ENCODE data around the gene DLG3.
A peak's percentile ranks its signal among the peaks of the same experiment; 100 is the strongest.

DLG3 gene

DNA sequence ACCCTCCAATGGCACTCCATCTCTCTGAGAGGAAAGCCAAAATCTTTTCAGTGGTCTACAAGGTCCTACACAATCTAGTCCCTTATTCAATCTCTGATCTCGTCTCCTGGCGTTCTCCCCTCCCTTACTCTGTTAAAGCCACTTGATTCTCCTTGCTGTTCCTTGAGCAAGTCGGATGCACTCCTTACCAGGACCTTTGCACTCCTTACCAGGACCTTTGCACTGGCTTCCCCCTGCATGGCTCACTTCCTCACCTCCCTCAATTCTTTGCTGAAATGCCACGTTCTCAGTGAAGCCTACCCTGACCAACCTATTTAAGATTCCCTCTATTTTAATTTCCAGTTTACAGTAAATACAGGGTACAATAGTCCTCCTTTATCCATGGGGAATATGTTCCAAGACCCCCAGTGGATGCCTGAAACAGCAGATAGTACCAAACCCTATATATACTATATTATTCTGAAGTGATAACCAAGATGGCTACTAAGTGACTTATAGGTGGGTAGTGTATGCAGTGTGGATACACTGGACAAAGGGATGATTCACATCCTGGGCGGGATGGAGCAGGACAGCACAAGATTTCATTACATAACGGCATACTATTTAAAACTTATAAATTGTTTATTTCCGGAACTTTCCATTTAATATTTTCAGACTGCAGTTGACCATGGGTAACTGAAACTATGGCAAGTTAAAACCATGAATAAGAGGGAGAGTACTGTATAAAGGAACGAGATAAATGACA is 6.5 kb upstream of the DLG3 start:
- DNase-seq (ENCODE audit: low spot score), result no peak

DNA sequence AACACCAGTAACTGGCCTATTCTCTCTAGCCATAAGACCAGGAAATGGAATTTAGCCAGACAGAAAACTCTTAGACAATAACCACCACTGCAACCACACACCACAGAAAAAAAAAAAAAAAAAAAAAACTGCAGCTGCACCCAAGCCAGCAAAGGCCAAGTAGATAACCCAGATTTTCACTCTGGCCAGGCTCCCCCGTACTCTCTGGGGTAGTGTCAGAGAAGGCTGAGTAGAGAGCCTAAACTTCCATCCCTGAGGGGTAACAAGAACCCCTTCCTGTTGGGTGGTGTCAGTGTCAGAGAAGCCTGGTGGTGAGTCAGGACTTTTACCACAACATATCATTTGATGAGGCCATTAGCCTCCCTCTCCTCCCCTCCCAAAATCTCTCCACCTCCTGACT is 5.6 kb upstream of the DLG3 start:
- DNase-seq (ENCODE audit: low spot score), result no peak

DNA sequence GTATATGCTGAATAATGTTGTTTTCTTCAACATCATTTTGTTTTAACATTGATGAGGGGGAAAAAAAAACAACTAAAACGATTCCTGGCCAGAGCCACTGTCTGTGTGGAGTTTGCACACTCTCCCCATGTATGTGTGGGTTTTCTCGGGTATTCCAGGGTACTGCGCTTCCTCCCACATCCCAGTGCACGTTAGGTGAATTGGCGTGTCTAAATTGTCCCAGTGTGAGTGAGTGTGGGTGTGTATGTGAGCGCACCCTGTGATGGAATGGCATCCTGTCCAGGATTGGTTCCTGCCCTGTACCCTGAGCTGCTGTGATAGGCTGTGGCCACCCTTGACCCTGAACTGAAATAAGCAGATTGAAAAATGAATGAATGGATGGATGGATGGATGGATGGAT is 2.4 kb upstream of the DLG3 start:
- no peak for DNase-seq (ENCODE audit: low spot score)

DNA sequence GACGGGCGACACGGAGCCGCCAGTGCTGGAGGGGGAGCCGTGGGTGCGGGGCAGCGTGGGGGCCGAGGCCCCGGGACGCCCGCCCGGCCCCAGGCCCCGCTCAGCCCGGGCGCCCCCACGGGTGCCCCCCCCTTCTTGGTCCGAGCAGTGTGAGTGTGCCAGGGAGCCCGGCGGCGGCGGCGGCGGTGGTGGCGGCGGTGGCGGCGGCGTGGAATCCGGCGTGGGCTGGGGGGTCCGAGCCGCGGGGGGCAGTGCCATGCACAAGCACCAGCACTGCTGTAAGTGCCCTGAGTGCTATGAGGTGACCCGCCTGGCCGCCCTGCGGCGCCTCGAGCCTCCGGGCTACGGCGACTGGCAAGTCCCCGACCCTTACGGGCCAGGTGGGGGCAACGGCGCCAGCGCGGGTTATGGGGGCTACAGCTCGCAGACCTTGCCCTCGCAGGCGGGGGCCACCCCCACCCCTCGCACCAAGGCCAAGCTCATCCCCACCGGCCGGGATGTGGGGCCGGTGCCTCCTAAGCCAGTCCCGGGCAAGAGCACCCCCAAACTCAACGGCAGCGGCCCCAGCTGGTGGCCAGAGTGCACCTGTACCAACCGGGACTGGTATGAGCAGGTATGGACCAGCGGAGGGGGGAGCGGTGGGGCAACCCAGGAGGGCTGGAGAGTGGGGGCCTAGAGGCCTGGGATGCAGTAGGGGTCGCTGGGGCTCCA is 466 bp downstream of the DLG3 start:
- DNase-seq (ENCODE audit: low spot score), result no peak

DNA sequence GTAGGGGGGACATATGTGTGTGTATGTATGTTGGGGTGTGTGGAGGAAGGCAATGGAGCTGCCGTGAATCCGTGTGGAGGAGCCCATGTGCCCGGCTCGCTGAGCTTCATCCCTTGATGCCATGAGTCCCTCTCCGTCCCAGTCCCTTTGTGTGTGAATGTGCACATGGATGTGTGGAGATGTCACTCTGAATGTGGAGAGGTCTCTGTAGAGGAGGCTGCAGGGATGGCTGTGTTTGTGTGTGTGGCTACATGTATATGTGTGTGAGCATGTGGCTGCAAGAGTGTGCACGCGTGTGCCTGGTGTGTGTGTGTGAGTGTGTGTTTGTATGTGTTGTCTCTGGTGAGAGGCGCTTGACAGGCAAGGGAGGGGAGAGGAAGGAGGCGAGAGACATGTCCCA is 1.3 kb downstream of the DLG3 start:
- DNase-seq (ENCODE audit: low spot score), result no peak

DNA sequence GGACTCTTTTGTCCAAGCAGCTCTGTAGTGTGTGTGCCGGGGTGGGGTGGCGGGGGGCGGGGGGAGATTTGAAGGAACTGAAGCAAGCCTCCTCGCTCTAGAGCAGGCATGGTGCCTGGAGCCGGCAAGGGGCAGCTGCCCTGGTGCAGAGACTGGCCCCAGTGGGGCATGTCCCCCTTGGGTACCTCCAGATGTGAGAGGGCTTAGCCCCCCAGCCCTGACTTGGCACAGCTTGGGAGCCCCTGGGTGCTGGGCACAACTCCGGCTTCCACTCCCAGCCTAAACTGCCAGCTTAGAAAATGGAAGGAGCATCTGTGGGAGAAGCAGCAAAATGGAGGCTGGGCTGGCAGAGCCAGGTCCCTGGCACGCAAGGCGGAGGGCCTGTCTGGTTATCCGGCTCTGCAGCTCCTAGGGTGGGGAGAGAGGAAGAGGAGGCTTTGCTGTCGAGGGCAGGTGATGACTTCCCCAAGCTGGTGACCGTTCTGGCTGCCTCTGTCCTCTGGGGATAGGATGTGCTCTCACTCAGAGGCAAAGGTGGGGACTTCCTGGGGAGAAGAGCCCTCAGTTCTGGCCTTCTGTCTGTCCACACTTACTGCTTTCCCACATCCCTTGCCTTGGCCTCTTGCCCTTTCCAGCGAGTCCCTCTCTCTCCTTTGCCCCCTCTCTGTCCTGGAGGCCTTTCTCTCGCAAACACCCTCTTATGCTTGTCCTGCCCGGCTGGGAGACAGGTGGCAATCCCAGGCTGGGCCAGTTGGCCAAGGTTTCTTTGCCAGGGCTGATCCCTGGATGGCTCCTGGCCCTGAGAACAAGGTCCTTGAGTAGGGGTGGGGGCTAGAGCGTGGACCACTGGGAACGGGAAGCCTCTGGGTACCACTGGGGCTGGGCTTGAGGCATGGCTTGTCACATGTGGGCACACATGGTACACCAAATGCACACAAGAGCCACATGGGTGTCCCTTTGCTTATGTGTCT is 2.0 kb downstream of the DLG3 start:
- DNase-seq (ENCODE audit: low spot score), result no peak

GRCh38 chrX:70449457-70449966 is 4.9 kb downstream of the DLG3 start:
- no peak for DNase-seq (ENCODE audit: low spot score)

DNA sequence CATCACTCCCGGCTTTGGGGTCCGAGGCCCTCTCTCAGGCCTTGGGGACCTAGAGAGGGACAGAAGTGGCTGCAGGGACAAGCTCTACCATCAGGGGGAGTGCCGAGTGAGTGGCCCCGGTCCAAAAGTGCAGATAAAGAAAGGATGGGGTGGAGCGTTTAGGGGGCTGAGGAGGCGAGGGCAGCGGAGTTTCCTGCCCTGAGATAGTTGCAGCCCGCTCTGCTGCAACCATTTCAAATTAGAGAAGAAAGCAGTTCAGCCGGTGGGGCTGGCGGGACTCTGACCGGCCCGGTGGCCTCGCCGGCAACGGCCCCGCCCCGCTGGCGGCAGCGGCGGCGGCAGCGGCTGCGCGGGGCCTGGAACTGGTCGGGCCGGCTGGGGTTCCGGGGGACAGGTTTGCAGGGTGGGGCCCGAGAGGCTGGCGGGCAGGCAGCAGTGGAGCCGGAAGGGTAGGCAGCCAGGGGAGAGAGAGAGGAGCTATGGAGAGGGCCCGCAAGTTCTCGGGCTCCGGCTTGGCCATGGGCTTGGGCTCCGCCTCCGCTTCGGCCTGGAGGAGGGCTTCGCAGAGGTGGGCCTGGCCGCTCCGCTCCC is 7.6 kb downstream of the DLG3 start:
- peak; percentile 79 for DNase-seq (ENCODE audit: low spot score)

DNA sequence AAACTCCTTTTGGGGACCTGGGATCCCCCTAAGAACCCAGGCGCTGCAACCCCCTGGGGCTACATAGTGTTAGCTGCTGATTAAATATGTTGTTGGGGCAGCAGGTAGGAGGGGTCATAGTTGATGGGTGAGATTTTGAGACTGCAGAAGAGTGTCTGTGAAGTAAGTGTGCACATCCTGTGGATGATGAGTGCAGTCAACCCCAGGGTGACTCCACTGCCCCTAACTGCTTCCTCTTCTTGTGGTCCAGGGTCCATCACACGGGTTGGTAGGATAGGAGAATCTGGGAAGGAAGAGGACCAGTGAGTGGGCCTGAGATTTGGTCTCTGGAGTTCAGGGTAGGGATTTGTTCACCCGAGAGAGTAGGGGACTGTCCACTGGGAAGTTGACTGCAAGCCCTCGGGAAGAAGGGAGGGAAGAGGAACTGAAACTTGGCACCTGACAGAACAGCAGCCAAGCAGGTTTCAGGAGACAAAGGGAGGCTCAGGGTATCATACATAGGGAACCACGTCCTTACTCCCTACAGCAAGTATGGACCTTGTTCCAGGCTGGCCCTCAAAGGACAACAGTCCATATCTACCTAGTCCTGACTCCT is 8.5 kb downstream of the DLG3 start:
- no peak for DNase-seq (ENCODE audit: low spot score)

DNA sequence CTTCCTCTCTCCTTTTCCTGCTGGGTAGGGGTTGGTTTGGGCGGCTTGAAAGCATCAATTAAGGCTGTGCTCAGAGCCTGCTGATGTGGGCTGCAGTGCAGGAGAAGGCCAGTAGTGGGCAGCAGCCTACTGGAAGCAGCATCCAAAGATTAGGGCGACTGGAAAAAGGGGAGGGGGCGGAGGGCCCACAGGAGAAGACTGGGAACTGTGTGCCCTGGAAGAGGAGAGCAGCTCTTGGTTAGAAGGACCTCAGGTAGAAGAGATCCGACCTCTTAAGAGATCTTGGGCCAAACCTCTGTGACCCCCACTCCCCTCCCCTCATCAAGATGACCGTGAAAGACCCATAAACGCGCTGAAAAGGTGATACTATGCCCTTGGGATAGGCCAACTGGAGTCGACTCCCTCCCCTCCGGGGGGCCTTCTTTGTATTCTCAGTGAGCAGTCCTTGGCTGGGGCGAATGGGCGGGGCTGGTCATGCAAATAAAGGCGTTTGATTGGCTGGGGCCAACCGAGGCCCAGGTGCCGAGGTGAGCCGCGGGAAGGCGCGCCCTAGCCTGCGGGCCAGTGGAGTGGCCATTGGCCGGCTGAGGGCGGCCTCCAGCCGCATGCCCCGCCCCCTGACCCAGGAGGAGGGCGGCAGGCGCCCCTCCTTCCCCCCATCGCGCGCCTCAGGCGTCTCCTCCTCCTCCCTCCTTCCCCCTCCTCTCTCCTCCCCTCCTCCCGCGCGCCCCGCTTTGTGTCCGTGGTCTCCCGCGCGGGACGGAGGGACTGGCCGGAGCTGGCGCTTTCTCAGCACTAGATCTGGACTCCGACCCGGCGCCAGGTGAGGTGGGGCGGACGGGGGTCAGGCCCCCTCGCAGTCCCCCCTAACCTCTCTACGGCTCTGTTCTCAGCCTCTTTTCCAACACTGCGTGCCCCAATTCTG is 10.1 kb downstream of the DLG3 start:
- DNase-seq (ENCODE audit: low spot score), result peak; percentile 66

GRCh38 chrX:70455366-70456202 is 10.9 kb downstream of the DLG3 start:
- no peak for DNase-seq (ENCODE audit: low spot score)

- no peak for DNase-seq (ENCODE audit: low spot score)
Observed at GRCh38 chrX:70456256-70456655, 11.6 kb downstream of the DLG3 start.

- DNase-seq (ENCODE audit: low spot score), result no peak
Observed at GRCh38 chrX:70461026-70461425, 16.4 kb downstream of the DLG3 start.

- no peak for DNase-seq (ENCODE audit: low spot score)
Observed at GRCh38 chrX:70464051-70464450, 19.4 kb downstream of the DLG3 start.

DNA sequence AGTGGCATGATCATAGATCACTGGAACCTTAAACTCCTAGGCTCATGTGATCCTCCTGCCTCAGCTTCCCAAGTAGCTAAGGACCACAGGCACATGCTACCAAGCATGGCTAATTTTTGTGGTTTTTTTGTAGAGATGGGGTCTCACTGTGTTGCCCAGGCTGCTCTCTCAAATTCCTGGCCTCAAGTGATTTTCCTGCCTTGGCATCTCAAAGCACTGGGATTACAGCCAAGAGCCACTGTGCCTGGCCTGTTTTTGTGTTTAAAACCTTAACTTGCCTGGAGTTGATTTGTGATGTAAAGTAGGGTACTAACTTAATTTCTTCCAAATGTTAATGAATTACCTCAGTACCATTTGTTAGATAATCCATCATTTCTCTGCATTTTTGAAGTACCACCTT is 22.3 kb downstream of the DLG3 start:
- DNase-seq (ENCODE audit: low spot score), result no peak

DNA sequence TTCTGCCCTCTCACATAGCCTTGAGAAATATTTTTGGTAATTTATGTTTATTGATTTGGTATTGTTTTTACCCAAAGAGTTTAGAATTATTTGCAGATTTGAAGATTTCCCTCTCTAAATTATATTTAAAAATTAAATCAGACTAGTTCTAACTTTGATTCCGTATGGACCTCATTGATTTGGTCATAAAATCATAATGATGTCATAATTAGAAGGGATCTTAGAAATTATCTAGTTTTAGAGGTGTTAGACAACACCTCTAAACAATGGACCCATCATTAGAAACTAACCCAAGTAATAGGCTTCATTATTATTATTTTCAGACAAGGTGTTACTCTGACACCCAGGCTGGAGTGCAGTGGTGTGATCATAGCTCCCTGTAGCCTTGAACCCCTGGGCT is 24.1 kb downstream of the DLG3 start:
- DNase-seq (ENCODE audit: low spot score), result no peak

- DNase-seq (ENCODE audit: low spot score), result no peak
Observed at GRCh38 chrX:70470850-70471289, 26.2 kb downstream of the DLG3 start.

DNA sequence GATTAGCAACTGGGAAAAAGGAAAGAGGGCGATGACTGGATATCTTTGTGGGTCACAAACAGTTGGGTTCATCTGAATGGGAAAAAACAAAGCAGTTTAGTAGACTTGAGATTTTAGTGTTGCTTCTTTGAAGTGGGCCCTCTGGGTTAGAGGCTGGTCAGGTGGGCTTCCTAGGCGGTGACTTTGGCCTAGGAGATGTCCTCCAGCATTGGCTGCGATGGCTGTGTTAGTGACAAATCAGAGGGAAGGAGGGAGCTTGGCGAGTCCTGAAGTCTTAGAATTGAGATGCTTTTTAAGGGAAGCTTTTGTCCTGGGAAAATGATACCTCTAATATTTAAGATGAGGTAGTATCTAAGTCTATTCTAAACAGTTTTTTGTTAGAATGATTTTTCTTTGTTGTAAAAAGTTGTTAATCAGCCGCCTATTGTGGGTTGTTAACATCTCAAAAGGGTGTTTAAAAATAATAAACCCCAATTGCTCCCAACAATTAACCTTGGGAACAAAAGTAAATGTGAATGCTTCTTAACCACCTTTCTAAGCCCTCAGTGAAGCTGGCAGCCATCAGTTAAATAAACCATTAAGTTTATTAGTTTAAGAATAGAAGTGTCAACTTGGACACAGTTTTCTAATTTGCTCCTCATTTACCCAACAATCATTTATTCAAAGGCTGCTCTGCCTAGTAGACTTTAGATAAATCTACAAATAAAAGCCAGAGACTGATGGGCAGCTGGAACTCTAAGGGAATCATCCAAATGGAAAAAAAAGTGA is 31.7 kb downstream of the DLG3 start:
- DNase-seq (ENCODE audit: low spot score), result no peak
